Right cardiac atrium (tissue), 5 donors: ENCODE data around the gene IARS1. TPM values are rescaled to one million over a fixed set of nuclear protein-coding genes. Genes with fewer than 3 reads are reported as not detected.

Source experiments
- ATAC-seq, 2 donors: fragments of 200-7000 bp; cut with Tn5 transposase; one replicate each; pipeline versions ENCODE4 v1.8.0 to v1.9.1; 2020; ENCODE audit warnings: moderate library complexity in 2 of 2, mild to moderate bottlenecking in 1 of 2
- DNase-seq, 3 donors: peaks; one replicate each; pipeline ENCODE4 v3.0.0-alpha.2; 2020
- H3K27ac ChIP-seq: one replicate; pipeline ENCODE4 v1.5.1; 2013; ENCODE audit warnings: mild to moderate bottlenecking, low read length, control low read depth, moderate library complexity
- H3K27me3 ChIP-seq: one replicate; pipeline ENCODE4 v1.6.1; 2013; ENCODE audit not compliant: control insufficient read depth, insufficient read depth
- H3K4me1 ChIP-seq: one replicate; pipeline ENCODE4 v1.6.1; 2013; ENCODE audit warnings: low read length; ENCODE audit not compliant: control insufficient read depth, insufficient read depth
- H3K4me3 ChIP-seq: one replicate; pipeline ENCODE4 v1.5.1; 2013; ENCODE audit warnings: low read length, control low read depth
- H3K9me3 ChIP-seq: one replicate; pipeline ENCODE4 v1.6.1; 2013; ENCODE audit warnings: low read length; ENCODE audit not compliant: control insufficient read depth
- WGBS: extraction: QIAGEN DNeasy Blood & Tissue Kit; methylation state at CpG from one replicate; pipeline ENCODE4 v1.1.7; 2013; 5-methylcytosine and 5-hydroxymethylcytosine counted together
- intact Hi-C, 4 donors: fragments of 100-400 bp; cut with DNase I; formaldehyde crosslinking; loops; one replicate each; pipeline versions ENCODE4 v1.11.0 to v1.14.0; 2022 to 2023
- polyA plus RNA-seq: library from polyadenylated mRNA; stranded (reverse); fragments of 200-250 nt; gene quantifications from one replicate; pipeline ENCODE4 v1.2.3, GENCODE V29; 2013
- total RNA-seq, 4 donors: library from RNA; stranded (reverse); fragmentation: NEBNext Ultra II Directional; extraction: Animal tissue kit (Norgen Biotek cat#: 25700); gene quantifications; one replicate each; pipeline ENCODE4 v1.2.1, GENCODE V29; 2021
- donor health status: healthy with polysubstance abuse.
- donor health status: DM: no; HTN: yes; CAD: no.
- donor health status: DM: no; HTN: no; CAD: no.
- donor health status: DM: no; HTN: yes; CAD: no; lungs with severe emphysema.
- donor health status: DM: yes; HTN: yes; CAD: no.

Gene IARS1
- total and polyA plus RNA-seq, 5 donors = 16.5 to 67.2 (median 51.9) TPM

GRCh38 chr9:92324889-92325268 is 31.4 kb upstream of the IARS1 start:
- H3K9me3 ChIP-seq = no peaks in the 10 kb centered on the region
- peak overlapping the region; percentile 99 for H3K4me3 ChIP-seq
- intact Hi-C loops = loop anchor here in 1 of 4 donors (10.0 kb wide), 1 partner anchor 310 kb away; no protein-coding TSS in a partner anchor
- DNase-seq = no peak
- under 1% methylated on average over 12 of the region's 12 CpGs for WGBS
- H3K4me1 ChIP-seq = no peaks in the 10 kb centered on the region
- peak overlapping the region; percentile 91 for H3K27ac ChIP-seq
- H3K27me3 ChIP-seq = no peaks in the 10 kb centered on the region
- peak; percentile 58 to 74 for ATAC-seq

DNA sequence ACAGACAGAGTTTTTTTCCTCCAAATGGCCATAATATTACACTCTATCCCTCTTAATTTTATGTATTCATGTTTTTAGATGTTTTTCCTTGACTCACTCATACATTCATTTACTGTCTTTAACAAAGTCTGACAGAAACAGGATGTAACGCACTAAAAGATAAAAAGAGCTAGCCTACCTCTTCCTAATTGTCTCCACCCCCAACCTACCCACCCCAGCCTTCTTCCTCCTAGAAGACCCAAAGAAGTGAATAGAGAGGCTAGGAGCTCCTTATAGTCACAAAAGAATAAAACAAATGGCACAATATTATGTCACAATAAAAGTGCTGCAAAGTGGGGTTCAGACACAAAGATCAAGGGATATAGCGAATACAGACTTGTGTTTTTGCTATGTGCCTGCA is 30.9 kb upstream of the IARS1 start:
- H3K27ac ChIP-seq = no peak overlapping the region
- no peaks in the 10 kb centered on the region for H3K27me3 ChIP-seq
- peak overlapping the region; percentile 99 for H3K4me3 ChIP-seq
- 14% methylated on average over 2 of the region's 2 CpGs for WGBS
- intact Hi-C loops = loop anchor here in 1 of 4 donors (10.0 kb wide), 1 partner anchor 310 kb away; no protein-coding TSS in a partner anchor
- no peaks in the 10 kb centered on the region for H3K4me1 ChIP-seq
- H3K9me3 ChIP-seq = no peaks in the 10 kb centered on the region
- ATAC-seq = no peak
- DNase-seq = no peak

GRCh38 chr9:92315456-92315855 is 22.0 kb upstream of the IARS1 start:
- H3K4me3 ChIP-seq = no peak overlapping the region
- ATAC-seq = no peak
- no peaks in the 10 kb centered on the region for H3K27me3 ChIP-seq
- no peak for DNase-seq
- WGBS = 91% methylated on average over 5 of the region's 5 CpGs
- H3K27ac ChIP-seq = no peak overlapping the region
- H3K4me1 ChIP-seq = no peaks in the 10 kb centered on the region
- intact Hi-C loops = no loop called here
- H3K9me3 ChIP-seq = no peaks in the 10 kb centered on the region

- ATAC-seq (no peak), DNase-seq (no peak)
- Histone ChIP-seq H3K27me3 (no peaks in the 10 kb centered on the region), H3K9me3 (no peaks in the 10 kb centered on the region), H3K4me1 (no peaks in the 10 kb centered on the region), H3K4me3 (no peak overlapping the region), H3K27ac (peak overlapping the region; percentile 23)
- 69% methylated on average over 2 of the region's 2 CpGs for WGBS
- intact Hi-C loops = no loop called here
Observed at GRCh38 chr9:92313624-92314012, 20.1 kb upstream of the IARS1 start.

DNA sequence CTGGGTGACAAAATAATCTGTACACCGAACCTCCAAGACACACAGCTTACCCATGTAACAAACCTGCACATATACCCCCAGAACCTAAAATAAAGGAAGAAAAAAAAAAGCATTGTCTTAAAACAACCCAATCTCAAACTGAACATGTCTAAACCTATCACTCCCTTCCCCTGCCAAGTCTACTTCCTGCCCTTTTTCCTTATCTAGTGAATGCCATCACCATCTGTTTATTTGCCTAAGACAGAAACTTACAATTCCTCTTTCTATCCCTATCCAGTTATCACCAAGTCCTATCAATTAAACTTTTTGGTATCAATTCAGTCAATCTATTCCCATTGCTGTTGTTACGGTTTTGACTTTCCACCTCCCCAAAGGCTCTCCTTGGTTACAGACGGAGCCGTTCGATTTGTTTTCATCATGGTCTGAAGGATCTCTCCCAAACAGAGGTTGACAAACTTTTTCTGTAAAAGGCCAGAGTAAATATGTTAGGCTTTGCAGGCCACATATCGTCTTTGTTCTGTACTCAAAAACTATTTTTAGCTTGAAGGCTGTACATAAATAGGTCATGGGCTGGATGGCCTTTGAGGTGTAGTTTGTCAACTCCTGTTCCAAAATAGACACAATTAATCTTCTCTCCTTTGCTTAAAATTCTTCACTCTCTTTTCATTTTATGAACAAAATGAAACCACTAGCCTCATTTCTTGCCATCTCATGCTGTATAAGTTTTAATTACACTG is 19.6 kb upstream of the IARS1 start:
- Histone ChIP-seq H3K27me3 (no peaks in the 10 kb centered on the region), H3K4me1 (no peaks in the 10 kb centered on the region), H3K4me3 (no peak overlapping the region), H3K9me3 (no peaks in the 10 kb centered on the region), H3K27ac (peak overlapping the region; percentile 58)
- no peak for ATAC-seq
- no peak for DNase-seq
- intact Hi-C loops = no loop called here
- 58% methylated on average over 6 of the region's 6 CpGs for WGBS

DNA sequence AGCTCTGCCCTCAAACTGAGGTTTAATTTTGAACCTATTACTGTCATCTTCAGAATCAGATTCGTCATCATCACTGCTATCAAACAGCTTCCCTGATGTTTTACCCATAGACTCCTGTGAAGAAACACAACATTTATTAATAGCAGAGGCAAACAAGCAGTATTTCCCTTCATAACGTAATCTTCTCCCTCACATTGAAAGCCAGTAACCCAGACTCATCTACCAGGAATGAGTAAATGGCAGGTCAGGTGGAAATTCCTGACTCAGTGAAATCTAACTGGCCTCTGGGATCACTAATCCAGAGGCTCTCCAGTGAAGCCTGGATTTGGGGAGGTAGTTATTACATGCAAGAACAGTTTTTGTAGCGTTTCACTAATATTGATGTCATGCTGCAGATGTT is 17.1 kb upstream of the IARS1 start:
- Histone ChIP-seq H3K27me3 (no peaks in the 10 kb centered on the region), H3K27ac (no peak overlapping the region), H3K4me3 (no peak overlapping the region), H3K9me3 (no peaks in the 10 kb centered on the region), H3K4me1 (no peaks in the 10 kb centered on the region)
- DNase-seq (no peak), ATAC-seq (no peak)
- intact Hi-C loops = no loop called here
- 93% methylated on average over 3 of the region's 3 CpGs for WGBS

DNA sequence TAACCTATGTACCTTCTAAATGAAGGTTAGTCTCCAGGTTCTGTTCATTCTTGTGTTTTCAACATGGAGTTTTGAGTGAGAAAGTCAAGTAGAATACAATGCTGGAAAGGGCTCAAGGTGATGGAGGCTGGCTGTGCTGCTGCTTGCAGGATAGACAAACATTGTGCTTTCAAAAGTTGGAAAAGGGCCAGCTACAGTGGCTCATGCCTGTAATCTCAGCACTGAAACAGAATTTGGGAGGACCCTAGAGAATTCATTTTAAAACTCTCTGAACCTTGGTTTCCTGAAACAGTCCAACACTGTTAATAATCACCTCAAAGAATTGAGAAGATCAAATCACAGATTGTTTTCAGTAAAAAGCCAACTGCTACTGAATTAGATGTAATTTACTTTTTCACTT is 15.4 kb upstream of the IARS1 start:
- Histone ChIP-seq H3K27ac (no peak overlapping the region), H3K4me3 (no peak overlapping the region), H3K9me3 (no peaks in the 10 kb centered on the region), H3K27me3 (no peaks in the 10 kb centered on the region), H3K4me1 (no peaks in the 10 kb centered on the region)
- intact Hi-C loops = no loop called here
- DNase-seq = no peak
- ATAC-seq = no peak

- intact Hi-C loops = no loop called here
- WGBS = 76% methylated on average over 1 of the region's 1 CpG
- Histone ChIP-seq H3K9me3 (no peaks in the 10 kb centered on the region), H3K4me1 (no peaks in the 10 kb centered on the region), H3K27me3 (no peaks in the 10 kb centered on the region), H3K4me3 (no peak overlapping the region), H3K27ac (no peak overlapping the region)
- ATAC-seq (no peak), DNase-seq (no peak)
Observed at GRCh38 chr9:92300936-92301335, 7.4 kb upstream of the IARS1 start.

DNA sequence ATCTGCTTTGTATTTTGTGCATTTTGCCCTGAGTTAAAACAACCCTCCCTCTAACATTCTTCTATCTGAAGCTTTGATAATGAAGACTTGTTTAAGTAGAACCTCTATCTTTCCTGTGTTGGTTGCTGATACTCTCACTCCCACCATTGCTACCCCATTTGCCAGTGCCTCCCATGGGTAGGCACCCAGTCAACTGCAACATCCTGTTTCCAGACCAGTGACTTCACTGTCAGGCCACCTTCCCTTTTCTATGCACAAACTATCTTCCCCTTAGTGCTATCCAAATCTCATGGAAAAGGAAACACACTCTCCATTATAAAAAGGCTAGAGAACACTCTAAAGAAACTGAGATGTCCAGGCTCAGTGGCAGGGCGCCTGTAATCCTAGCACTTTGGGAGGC is 5.6 kb upstream of the IARS1 start:
- Histone ChIP-seq H3K4me1 (peaks cover 2% of the 10 kb centered on the region), H3K27ac (no peak overlapping the region), H3K27me3 (no peaks in the 10 kb centered on the region), H3K9me3 (no peaks in the 10 kb centered on the region), H3K4me3 (no peak overlapping the region)
- intact Hi-C loops = no loop called here
- ATAC-seq (no peak), DNase-seq (no peak)
- 72% methylated on average over 1 of the region's 1 CpG for WGBS

DNA sequence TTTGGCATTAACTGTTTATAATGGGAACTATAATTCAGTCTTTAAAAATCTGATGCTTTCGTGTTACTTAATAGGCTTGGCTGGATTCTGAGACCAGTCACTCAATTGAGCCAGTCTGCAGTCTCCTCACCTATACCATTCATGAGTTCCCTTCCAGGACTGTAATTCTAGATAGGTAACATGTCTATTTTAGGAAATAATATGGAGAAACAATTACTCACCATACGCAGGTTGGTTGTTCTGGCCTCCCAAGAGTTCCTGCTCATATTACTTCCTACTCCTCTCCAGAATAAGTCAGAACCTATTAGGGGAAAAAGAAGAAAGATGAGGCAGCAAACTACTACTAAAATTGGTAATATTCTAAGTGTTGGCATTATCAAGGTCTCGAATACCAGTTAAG is 4.5 kb upstream of the IARS1 start:
- no peak for ATAC-seq
- H3K4me3 ChIP-seq = no peak overlapping the region

DNA sequence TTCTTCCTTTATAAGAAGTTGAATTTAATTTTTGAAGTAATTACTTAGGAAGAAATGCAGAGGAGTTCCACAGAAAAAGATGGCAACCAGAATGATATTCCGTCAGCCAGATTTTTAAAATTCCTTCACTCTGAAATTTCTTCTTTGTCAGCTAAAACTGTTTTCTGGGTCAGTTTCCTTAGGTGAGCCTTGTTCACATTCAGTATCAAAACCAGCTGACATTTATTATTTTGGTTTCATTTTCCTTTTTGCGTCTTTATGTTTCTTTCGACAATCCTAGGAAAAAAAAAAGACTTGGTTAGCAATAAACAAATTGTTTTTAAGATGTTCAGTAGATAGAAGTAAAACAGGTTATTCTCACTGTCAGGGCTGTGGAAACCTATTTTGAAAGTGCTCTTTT is 4.1 kb upstream of the IARS1 start:
- no peak overlapping the region for H3K4me3 ChIP-seq
- no peak for DNase-seq
- no peak for ATAC-seq
- intact Hi-C loops = no loop called here
- peaks cover 2% of the 10 kb centered on the region for H3K4me1 ChIP-seq
- H3K27me3 ChIP-seq = no peaks in the 10 kb centered on the region
- H3K27ac ChIP-seq = no peak overlapping the region
- WGBS = 89% methylated on average over 3 of the region's 3 CpGs
- no peaks in the 10 kb centered on the region for H3K9me3 ChIP-seq

More for the DNA sequence above, 4.5 kb upstream of the IARS1 start:
- WGBS = 90% methylated on average over 3 of the region's 3 CpGs
- intact Hi-C loops = no loop called here
- no peaks in the 10 kb centered on the region for H3K9me3 ChIP-seq
- H3K27ac ChIP-seq = no peak overlapping the region
- DNase-seq = no peak
- no peaks in the 10 kb centered on the region for H3K27me3 ChIP-seq
- H3K4me1 ChIP-seq = peaks cover 2% of the 10 kb centered on the region

DNA sequence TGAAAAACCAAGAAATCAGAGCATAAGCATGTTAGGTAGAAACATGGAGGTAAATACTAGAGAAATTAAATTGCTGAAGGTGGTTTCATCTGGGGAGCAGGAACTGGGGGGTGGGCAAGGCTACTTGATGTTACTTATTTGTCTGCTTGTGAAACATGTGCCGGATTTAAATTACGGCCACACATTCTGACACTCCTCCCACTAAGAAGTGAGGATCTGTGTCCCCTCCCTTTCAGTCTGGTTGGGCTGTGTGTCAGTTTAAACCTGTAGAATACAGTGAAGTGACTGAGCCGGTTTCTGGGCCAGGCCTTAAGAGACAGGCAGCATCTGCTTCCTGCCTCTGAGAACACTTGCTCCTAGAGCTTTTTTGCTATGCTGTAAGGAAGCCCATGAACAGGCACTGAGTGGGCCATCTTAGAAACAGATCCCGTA is 2.3 kb upstream of the IARS1 start:
- Histone ChIP-seq H3K4me1 (peaks cover 5% of the 10 kb centered on the region), H3K9me3 (no peaks in the 10 kb centered on the region), H3K27ac (no peak overlapping the region), H3K27me3 (no peaks in the 10 kb centered on the region), H3K4me3 (no peak overlapping the region)
- 56% methylated on average over 4 of the region's 4 CpGs for WGBS
- no peak for ATAC-seq
- DNase-seq = no peak
- intact Hi-C loops = no loop called here
